ENCODE results near the gene ASTN2. TPM values are rescaled to one million over a fixed set of nuclear protein-coding genes. Genes with fewer than 3 reads are reported as not detected.

ASTN2 gene
- total and polyA plus RNA-seq, 2 experiments from 2014 or later, result 5.8 to 7.5 TPM

DNA sequence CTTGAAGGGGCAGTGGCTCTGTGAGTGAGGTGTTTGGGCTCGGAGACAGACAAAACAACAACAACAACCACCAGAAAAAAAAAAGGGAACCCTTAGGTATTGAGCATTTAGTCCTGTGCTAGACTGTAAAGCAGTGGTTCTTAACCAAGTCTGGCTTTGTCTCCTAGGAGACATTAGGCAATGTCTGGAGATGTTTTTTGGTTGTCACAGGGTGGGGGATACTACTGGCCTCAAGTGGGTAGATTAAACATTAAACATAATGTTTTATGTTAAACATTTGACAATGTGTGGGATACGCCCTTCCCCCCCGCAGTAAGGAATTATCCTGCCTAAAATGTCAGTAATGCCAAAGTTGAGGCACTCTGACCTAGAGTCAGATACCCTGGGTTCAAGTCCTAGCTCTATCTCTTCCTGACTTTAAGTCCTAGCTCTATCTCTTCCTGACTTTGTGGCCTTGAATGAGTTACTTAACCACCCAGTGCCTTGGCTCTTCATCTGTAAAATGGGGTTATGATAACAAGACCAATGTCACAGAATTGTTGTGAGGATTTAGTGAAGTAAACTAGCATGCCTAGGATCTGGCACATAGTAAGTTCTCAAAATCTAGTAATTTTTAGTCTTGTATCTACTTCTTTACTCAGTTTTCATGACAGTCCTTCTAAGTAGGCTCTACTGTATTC, 725.9 kb downstream of the ASTN2 start:
- TF ChIP-seq EZH2 (IDR thresholded peaks at IDR 0.05; ENCODE audit: insufficient read depth, poor library complexity, severe bottlenecking), result no peak
- no peak for TF ChIP-seq EZH2phosphoT487 (IDR thresholded peaks at IDR 0.05; ENCODE audit: insufficient read depth, low read depth)
- H3K9ac ChIP-seq, result peak overlapping the region; percentile 91
- peaks cover 78% of the 10 kb centered on the region for H3K79me2 ChIP-seq (ENCODE audit: insufficient read depth)
- H3K27me3 ChIP-seq (replicated peaks; ENCODE audit: insufficient read depth), result no peaks in the 10 kb centered on the region
- H3K36me3 ChIP-seq (ENCODE audit: low read depth), result no peaks in the 10 kb centered on the region
- WGBS, 2 experiments (ENCODE audit: low coverage in 1 of 2, low lambda C conversion rate in 2 of 2, missing lambda C conversion rate in 2 of 2), result 93 to 98% methylated on average over 3 of the region's 3 CpGs
- peak overlapping the region; percentile 93 for H3K4me2 ChIP-seq (ENCODE audit: unreplicated experiment)
- no peaks in the 10 kb centered on the region for H3K9me2 ChIP-seq (ENCODE audit: insufficient read depth)
- peak overlapping the region; percentile 99 for H3K4me3 ChIP-seq
- peaks cover 48% of the 10 kb centered on the region for H3F3A ChIP-seq (ENCODE audit: insufficient read depth)
- H3K9me3 ChIP-seq (ENCODE audit: low read depth), result no peaks in the 10 kb centered on the region
- DNase-seq, result peak; percentile 41
- peaks cover 70% of the 10 kb centered on the region for H3K4me1 ChIP-seq (ENCODE audit: insufficient read depth)
- peak overlapping the region; percentile 48; the same call in 1 of the 2 replicates for H3K27ac ChIP-seq
- no peak overlapping the region for H2AFZ ChIP-seq
- no peaks in the 10 kb centered on the region for H4K20me1 ChIP-seq (ENCODE audit: insufficient read depth)
- in situ Hi-C loops (cut with MboI), result no loop called here

GRCh38 chr9:116687754-116688135, 727.1 kb downstream of the ASTN2 start:
- H3K79me2 ChIP-seq (ENCODE audit: insufficient read depth), result peaks cover 72% of the 10 kb centered on the region
- in situ Hi-C loops (cut with MboI), result no loop called here
- peak overlapping the region; percentile 99 for H3K4me3 ChIP-seq
- H3F3A ChIP-seq (ENCODE audit: insufficient read depth), result peaks cover 36% of the 10 kb centered on the region
- peaks cover 58% of the 10 kb centered on the region for H3K4me1 ChIP-seq (ENCODE audit: insufficient read depth)
- no peaks in the 10 kb centered on the region for H3K36me3 ChIP-seq (ENCODE audit: low read depth)
- DNase-seq, result peak; percentile 48
- no peaks in the 10 kb centered on the region for H3K27me3 ChIP-seq (replicated peaks; ENCODE audit: insufficient read depth)
- H3K9me3 ChIP-seq (ENCODE audit: low read depth), result no peaks in the 10 kb centered on the region
- peak overlapping the region; percentile 48 for H3K27ac ChIP-seq
- no peaks in the 10 kb centered on the region for H4K20me1 ChIP-seq (ENCODE audit: insufficient read depth)
- WGBS, 2 experiments (ENCODE audit: low coverage in 1 of 2, low lambda C conversion rate in 2 of 2, missing lambda C conversion rate in 2 of 2), result 1 to 4% methylated on average over 7 of the region's 7 CpGs
- peak overlapping the region; percentile 91 for H3K9ac ChIP-seq
- peak overlapping the region; percentile 93 for H3K4me2 ChIP-seq (ENCODE audit: unreplicated experiment)
- no peaks in the 10 kb centered on the region for H3K9me2 ChIP-seq (ENCODE audit: insufficient read depth)
- TF ChIP-seq EZH2phosphoT487 (IDR thresholded peaks at IDR 0.05; ENCODE audit: insufficient read depth, low read depth) (no peak), EZH2 (IDR thresholded peaks at IDR 0.05; ENCODE audit: insufficient read depth, poor library complexity, severe bottlenecking) (no peak)
- H2AFZ ChIP-seq, result peak overlapping the region; percentile 52; the same call in 1 of the 2 replicates

- Histone ChIP-seq H3K4me2 (ENCODE audit: unreplicated experiment) (peak within 1 kb of the TSS; percentile 93), H3K9ac (peak within 1 kb of the TSS; percentile 91), H3K9me2 (ENCODE audit: insufficient read depth) (no peaks in the 10 kb centered on the region), H3K27me3 (replicated peaks; ENCODE audit: insufficient read depth) (no peaks in the 10 kb centered on the region), H4K20me1 (ENCODE audit: insufficient read depth) (no peaks in the 10 kb centered on the region), H3K27ac (peak within 1 kb of the TSS; percentile 48), H3K4me1 (ENCODE audit: insufficient read depth) (peaks cover 53% of the 10 kb centered on the region), H2AFZ (peak within 1 kb of the TSS; percentile 90), H3F3A (ENCODE audit: insufficient read depth) (peaks cover 31% of the 10 kb centered on the region), H3K79me2 (ENCODE audit: insufficient read depth) (peaks cover 67% of the 10 kb centered on the region), H3K4me3 (peak within 1 kb of the TSS; percentile 99), H3K36me3 (ENCODE audit: low read depth) (no peaks in the 10 kb centered on the region), H3K9me3 (ENCODE audit: low read depth) (no peaks in the 10 kb centered on the region)
- in situ Hi-C loops (cut with MboI), result no loop called here
- 1 to 2% methylated on average over 23 to 54 of the region's 54 CpGs for WGBS, 2 experiments (ENCODE audit: low coverage in 1 of 2, low lambda C conversion rate in 2 of 2, missing lambda C conversion rate in 2 of 2)
- no peak for TF ChIP-seq EZH2phosphoT487 (IDR thresholded peaks at IDR 0.05; ENCODE audit: insufficient read depth, low read depth)
- no peak for TF ChIP-seq EZH2 (IDR thresholded peaks at IDR 0.05; ENCODE audit: insufficient read depth, poor library complexity, severe bottlenecking)
- peak; percentile 94 for DNase-seq
These were observed 727.6 kb downstream of the ASTN2 start, which contains the start of gene TRIM32 for GRCh38 chr9:116687074-116687753. Gene TRIM32 (plus strand): TSS chr9:116687305. CDS start chr9:116697743, 10,438 bp downstream.

- no peaks in the 10 kb centered on the region for H4K20me1 ChIP-seq (ENCODE audit: insufficient read depth)
These were observed 728.2 kb downstream of the ASTN2 start for GRCh38 chr9:116686693-116687073.

More at GRCh38 chr9:116686693-116687073, 728.2 kb downstream of the ASTN2 start:
- peak; percentile 55 for DNase-seq
- Histone ChIP-seq H2AFZ (peak overlapping the region; percentile 90), H3K9ac (peak overlapping the region; percentile 91), H3K4me1 (ENCODE audit: insufficient read depth) (peaks cover 48% of the 10 kb centered on the region), H3K4me3 (peak overlapping the region; percentile 99), H3K36me3 (ENCODE audit: low read depth) (no peaks in the 10 kb centered on the region), H3K9me2 (ENCODE audit: insufficient read depth) (no peaks in the 10 kb centered on the region), H3K27ac (peak overlapping the region; percentile 47), H3K9me3 (ENCODE audit: low read depth) (no peaks in the 10 kb centered on the region), H3F3A (ENCODE audit: insufficient read depth) (peaks cover 27% of the 10 kb centered on the region), H3K4me2 (ENCODE audit: unreplicated experiment) (peak overlapping the region; percentile 87), H3K79me2 (ENCODE audit: insufficient read depth) (peaks cover 61% of the 10 kb centered on the region), H3K27me3 (replicated peaks; ENCODE audit: insufficient read depth) (no peaks in the 10 kb centered on the region)
- TF ChIP-seq EZH2phosphoT487 (IDR thresholded peaks at IDR 0.05; ENCODE audit: insufficient read depth, low read depth) (no peak), EZH2 (IDR thresholded peaks at IDR 0.05; ENCODE audit: insufficient read depth, poor library complexity, severe bottlenecking) (no peak)
- in situ Hi-C loops (cut with MboI), result no loop called here
- WGBS, 2 experiments (ENCODE audit: low coverage in 1 of 2, low lambda C conversion rate in 2 of 2, missing lambda C conversion rate in 2 of 2), result 5 to 6% methylated on average over 7 of the region's 7 CpGs

All from GM23248 (cell line).